GM19193 (cell line): Measurements from ENCODE around the gene GPS1.

Experiments used
- POLR2A ChIP-seq: IDR thresholded peaks from 4 replicates; pipeline ENCODE4 v1.6.1; 2011; ENCODE audit not compliant: insufficient read depth, insufficient read length; ENCODE audit errors: extremely low read depth

GPS1 gene

GRCh38 chr17:82079001-82079677, 27.4 kb downstream of the GPS1 start:
- no peak for TF ChIP-seq POLR2A

GRCh38 chr17:82080048-82080788, 28.5 kb downstream of the GPS1 start:
- no peak for TF ChIP-seq POLR2A

- TF ChIP-seq POLR2A = no peak
Measured at GRCh38 chr17:82080789-82081464, 29.2 kb downstream of the GPS1 start.

GRCh38 chr17:82081546-82081945, 29.8 kb downstream of the GPS1 start:
- TF ChIP-seq POLR2A = no peak

GRCh38 chr17:82081966-82082365, 30.3 kb downstream of the GPS1 start:
- no peak for TF ChIP-seq POLR2A

- no peak for TF ChIP-seq POLR2A
Measured at GRCh38 chr17:82082456-82082855, 30.8 kb downstream of the GPS1 start.

- no peak for TF ChIP-seq POLR2A
Measured at GRCh38 chr17:82083009-82083408, 31.3 kb downstream of the GPS1 start.

GRCh38 chr17:82083533-82084359, 32.0 kb downstream of the GPS1 start:
- TF ChIP-seq POLR2A = no peak

GRCh38 chr17:82084373-82085030, 32.8 kb downstream of the GPS1 start:
- TF ChIP-seq POLR2A = no peak

- no peak for TF ChIP-seq POLR2A
Measured at GRCh38 chr17:82085031-82085861, 33.5 kb downstream of the GPS1 start.

- TF ChIP-seq POLR2A = no peak
Measured at GRCh38 chr17:82085931-82086764, 34.5 kb downstream of the GPS1 start.

- no peak for TF ChIP-seq POLR2A
Measured at GRCh38 chr17:82086941-82087906, 35.5 kb downstream of the GPS1 start.
